ENCODE data around the gene CCDC197.

CCDC197 gene

DNA sequence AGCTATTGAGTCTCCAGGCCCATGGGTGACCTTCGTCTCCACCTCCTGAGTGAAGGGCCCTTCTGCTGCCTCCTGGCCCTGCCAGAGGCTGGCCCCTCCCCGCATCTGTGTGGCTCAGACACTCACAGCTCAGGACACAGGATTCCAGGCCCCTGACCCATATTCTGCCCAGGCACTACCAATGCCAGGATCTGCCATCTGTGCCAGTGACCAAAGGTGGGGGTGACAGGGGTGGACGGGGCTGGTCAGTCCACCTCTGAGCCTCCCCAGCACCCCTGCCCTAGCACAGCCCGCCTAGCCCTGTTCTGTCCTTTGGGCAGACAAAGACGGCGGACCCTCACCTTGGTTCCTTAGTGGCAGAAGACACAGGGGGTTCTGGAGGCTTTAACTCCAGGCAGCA, 23.5 kb upstream of the CCDC197 start:
- TF ChIP-seq ZFX (IDR thresholded peaks at IDR 0.05; ENCODE audit: borderline replicate concordance) (no peak), CTCF (IDR thresholded peaks at IDR 0.05) (no peak)

DNA sequence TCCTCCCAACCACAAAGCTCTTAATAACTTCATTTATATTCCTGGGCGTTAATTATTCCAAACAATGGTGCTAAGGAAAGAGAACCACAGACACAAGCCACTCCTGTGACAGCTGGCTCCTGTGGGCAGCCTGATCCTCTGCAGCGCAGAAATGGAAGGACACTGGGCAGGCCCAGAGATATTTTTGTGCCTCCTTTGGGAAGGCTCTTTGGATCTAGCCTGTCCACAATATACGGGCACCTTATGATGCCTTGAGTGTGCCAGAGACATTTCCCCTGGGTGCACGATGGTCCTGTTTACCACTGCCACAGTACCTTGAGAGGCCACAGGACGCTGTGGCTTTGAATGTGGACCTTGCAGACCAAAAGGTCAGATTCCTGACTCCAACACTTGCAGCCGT, 22.8 kb upstream of the CCDC197 start:
- H3K27ac ChIP-seq: no peak overlapping the region
- TF ChIP-seq ZFX (IDR thresholded peaks at IDR 0.05; ENCODE audit: borderline replicate concordance): no peak
- TF ChIP-seq CTCF (IDR thresholded peaks at IDR 0.05): no peak

More for the DNA sequence above, 23.5 kb upstream of the CCDC197 start:
- no peak overlapping the region for H3K27ac ChIP-seq

GRCh38 chr14:93974833-93975232, 22.3 kb upstream of the CCDC197 start:
- TF ChIP-seq CTCF (IDR thresholded peaks at IDR 0.05): no peak
- no peak for TF ChIP-seq ZFX (IDR thresholded peaks at IDR 0.05; ENCODE audit: borderline replicate concordance)
- H3K27ac ChIP-seq: no peak overlapping the region

GRCh38 chr14:93975791-93976476, 21.2 kb upstream of the CCDC197 start:
- H3K27ac ChIP-seq: no peak overlapping the region
- TF ChIP-seq ZFX (IDR thresholded peaks at IDR 0.05; ENCODE audit: borderline replicate concordance) (no peak), CTCF (IDR thresholded peaks at IDR 0.05) (no peak)

- H3K27ac ChIP-seq: no peak within 1 kb of the TSS
- TF ChIP-seq ZFX (IDR thresholded peaks at IDR 0.05; ENCODE audit: borderline replicate concordance) (no peak), CTCF (IDR thresholded peaks at IDR 0.05) (no peak)
These were observed 20.5 kb upstream of the CCDC197 start, which contains the start of gene ASB2 for GRCh38 chr14:93976477-93977057. Gene ASB2 (minus strand): TSS chr14:93976570. CDS start chr14:93964539, 12,031 bp downstream.

GRCh38 chr14:93977171-93977570, 19.9 kb upstream of the CCDC197 start:
- TF ChIP-seq CTCF (IDR thresholded peaks at IDR 0.05) (no peak), ZFX (IDR thresholded peaks at IDR 0.05; ENCODE audit: borderline replicate concordance) (no peak)
- H3K27ac ChIP-seq: no peak overlapping the region

All from 22Rv1 (cell line).